Stomach smooth muscle (tissue), 2 donors: ENCODE results near the gene TFB2M.

ENCODE experiments used
- H3K27ac ChIP-seq: one replicate; pipeline ENCODE4 v1.7.0; 2013; ENCODE audit warnings: mild to moderate bottlenecking, low read length, inconsistent platforms
- H3K27me3 ChIP-seq, 2 donors: one replicate each; pipeline ENCODE4 v1.7.0; 2013; ENCODE audit warnings: low read length in 2 of 2; ENCODE audit not compliant: insufficient read depth in 2 of 2, control insufficient read depth in 1 of 2
- H3K36me3 ChIP-seq, 2 donors: one replicate each; pipeline ENCODE4 v1.7.0; 2013; ENCODE audit warnings: low read length in 2 of 2; ENCODE audit not compliant: control insufficient read depth in 2 of 2, insufficient read depth in 2 of 2
- H3K4me1 ChIP-seq: one replicate; pipeline ENCODE4 v1.7.0; 2013; ENCODE audit warnings: low read length; ENCODE audit not compliant: control insufficient read depth, insufficient read depth
- H3K4me3 ChIP-seq, 2 donors: one replicate each; pipeline ENCODE4 v1.7.0; 2013; ENCODE audit warnings: low read length in 2 of 2
- H3K9ac ChIP-seq, 2 donors: one replicate each; pipeline ENCODE4 v1.7.0; 2013; ENCODE audit warnings: low read length in 2 of 2, mild to moderate bottlenecking in 1 of 2
- H3K9me3 ChIP-seq, 2 donors: one replicate each; pipeline ENCODE4 v1.7.0; 2013; ENCODE audit warnings: low read length in 2 of 2; ENCODE audit not compliant: control insufficient read depth in 2 of 2
- donor health status: healthy.
- donor health status: Pancreatic carcinoma.

Gene TFB2M

GRCh38 chr1:246528933-246529731 is 36.9 kb downstream of the TFB2M start:
- Histone ChIP-seq H3K27ac (no peak overlapping the region), H3K4me1 (no peaks in the 10 kb centered on the region), H3K9ac (no peak overlapping the region), H3K36me3 (no peaks in the 10 kb centered on the region), H3K4me3 (no peak overlapping the region), H3K27me3 (no peaks in the 10 kb centered on the region), H3K9me3 (peaks cover 4 to 7% of the 10 kb centered on the region in 2 donors)

- H3K27me3 ChIP-seq, result no peaks in the 10 kb centered on the region
- H3K9ac ChIP-seq, result no peak overlapping the region
- H3K27ac ChIP-seq, result no peak overlapping the region
- no peak overlapping the region for H3K4me3 ChIP-seq
- no peaks in the 10 kb centered on the region for H3K4me1 ChIP-seq
- H3K36me3 ChIP-seq, result no peaks in the 10 kb centered on the region
- H3K9me3 ChIP-seq, result peaks cover 4 to 7% of the 10 kb centered on the region in 2 donors
Observed at GRCh38 chr1:246527402-246528088, 38.5 kb downstream of the TFB2M start.

GRCh38 chr1:246526915-246527314 is 39.1 kb downstream of the TFB2M start:
- no peak overlapping the region for H3K27ac ChIP-seq
- H3K4me3 ChIP-seq, result no peak overlapping the region
- H3K27me3 ChIP-seq, result no peaks in the 10 kb centered on the region
- H3K9me3 ChIP-seq, result peaks cover 4 to 7% of the 10 kb centered on the region in 2 donors
- no peaks in the 10 kb centered on the region for H3K36me3 ChIP-seq
- no peaks in the 10 kb centered on the region for H3K4me1 ChIP-seq
- H3K9ac ChIP-seq, result no peak overlapping the region

GRCh38 chr1:246526380-246526779 is 39.7 kb downstream of the TFB2M start:
- Histone ChIP-seq H3K4me3 (no peak overlapping the region), H3K27me3 (no peaks in the 10 kb centered on the region), H3K9me3 (peaks cover 4 to 7% of the 10 kb centered on the region in 2 donors), H3K36me3 (no peaks in the 10 kb centered on the region), H3K4me1 (no peaks in the 10 kb centered on the region), H3K9ac (no peak overlapping the region), H3K27ac (no peak overlapping the region)

GRCh38 chr1:246519514-246519913 is 46.5 kb downstream of the TFB2M start:
- Histone ChIP-seq H3K4me1 (no peaks in the 10 kb centered on the region), H3K9me3 (peaks cover 6 to 24% of the 10 kb centered on the region in 2 donors), H3K4me3 (no peak overlapping the region), H3K9ac (no peak overlapping the region), H3K27me3 (no peaks in the 10 kb centered on the region), H3K27ac (no peak overlapping the region), H3K36me3 (no peaks in the 10 kb centered on the region)

GRCh38 chr1:246518456-246519205 is 47.4 kb downstream of the TFB2M start:
- Histone ChIP-seq H3K9ac (no peak overlapping the region), H3K4me3 (no peak overlapping the region)

GRCh38 chr1:246517391-246517790 is 48.7 kb downstream of the TFB2M start:
- Histone ChIP-seq H3K9ac (no peak overlapping the region), H3K27ac (no peak overlapping the region), H3K36me3 (no peaks in the 10 kb centered on the region), H3K27me3 (no peaks in the 10 kb centered on the region), H3K4me1 (no peaks in the 10 kb centered on the region), H3K9me3 (peaks cover 6 to 34% of the 10 kb centered on the region in 2 donors), H3K4me3 (no peak overlapping the region)

More at GRCh38 chr1:246518456-246519205, 47.4 kb downstream of the TFB2M start:
- no peaks in the 10 kb centered on the region for H3K36me3 ChIP-seq
- H3K4me1 ChIP-seq, result no peaks in the 10 kb centered on the region
- no peaks in the 10 kb centered on the region for H3K27me3 ChIP-seq
- peaks cover 6 to 32% of the 10 kb centered on the region in 2 donors for H3K9me3 ChIP-seq
- no peak overlapping the region for H3K27ac ChIP-seq

GRCh38 chr1:246516126-246516525 is 49.9 kb downstream of the TFB2M start:
- peaks cover 6 to 34% of the 10 kb centered on the region in 2 donors for H3K9me3 ChIP-seq

GRCh38 chr1:246515390-246516005 is 50.6 kb downstream of the TFB2M start:
- Histone ChIP-seq H3K9me3 (peaks cover 6 to 34% of the 10 kb centered on the region in 2 donors), H3K4me3 (peak overlapping the region in 1 of 2 donors; percentile 31), H3K9ac (no peak overlapping the region), H3K36me3 (no peaks in the 10 kb centered on the region), H3K27ac (no peak overlapping the region), H3K4me1 (no peaks in the 10 kb centered on the region), H3K27me3 (no peaks in the 10 kb centered on the region)

More at GRCh38 chr1:246516126-246516525, 49.9 kb downstream of the TFB2M start:
- no peaks in the 10 kb centered on the region for H3K4me1 ChIP-seq
- no peaks in the 10 kb centered on the region for H3K27me3 ChIP-seq
- no peak overlapping the region for H3K4me3 ChIP-seq
- no peak overlapping the region for H3K27ac ChIP-seq
- no peak overlapping the region for H3K9ac ChIP-seq
- H3K36me3 ChIP-seq, result no peaks in the 10 kb centered on the region

- no peaks in the 10 kb centered on the region for H3K36me3 ChIP-seq
- no peaks in the 10 kb centered on the region for H3K27me3 ChIP-seq
- H3K9ac ChIP-seq, result no peak overlapping the region
- no peaks in the 10 kb centered on the region for H3K4me1 ChIP-seq
- peaks cover 6 to 34% of the 10 kb centered on the region in 2 donors for H3K9me3 ChIP-seq
- H3K4me3 ChIP-seq, result peak overlapping the region in 1 of 2 donors; percentile 19
- no peak overlapping the region for H3K27ac ChIP-seq
Observed at GRCh38 chr1:246513619-246514343, 52.3 kb downstream of the TFB2M start.
